Measurements from ENCODE around the gene PDE8A.

DNA sequence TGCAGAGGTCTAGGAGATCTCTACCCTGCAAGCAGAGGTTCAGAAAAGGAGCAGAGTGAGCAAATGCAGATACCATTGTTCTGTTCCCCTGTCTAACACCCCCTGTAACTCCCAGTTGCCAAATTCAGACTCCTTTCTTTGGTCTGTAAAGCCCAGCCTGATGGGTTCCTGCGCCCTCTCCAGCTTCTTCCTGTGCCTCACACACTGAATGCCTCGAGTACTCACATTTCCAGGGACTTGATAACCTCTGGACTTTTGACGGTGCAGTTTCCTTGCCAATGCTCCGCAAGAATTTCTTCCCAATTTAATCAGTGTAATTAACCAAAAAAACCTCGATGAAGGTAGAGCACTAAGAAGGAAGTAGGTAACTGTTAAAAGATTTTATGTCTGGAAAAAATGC is 19.3 kb downstream of the PDE8A start:
- no peak for TF ChIP-seq POLR2A (IDR thresholded peaks at IDR 0.05)
- TF ChIP-seq CTCF (IDR thresholded peaks at IDR 0.05): peak in 1 of 12 donors; percentile 7
